ENCODE results near the gene UFSP2. TPM values are rescaled to one million over a fixed set of nuclear protein-coding genes. Genes with fewer than 3 reads are reported as not detected.

Gene UFSP2
- total and polyA plus RNA-seq, 9 donors, result 33.4 to 69.3 (median 51.3) TPM

DNA sequence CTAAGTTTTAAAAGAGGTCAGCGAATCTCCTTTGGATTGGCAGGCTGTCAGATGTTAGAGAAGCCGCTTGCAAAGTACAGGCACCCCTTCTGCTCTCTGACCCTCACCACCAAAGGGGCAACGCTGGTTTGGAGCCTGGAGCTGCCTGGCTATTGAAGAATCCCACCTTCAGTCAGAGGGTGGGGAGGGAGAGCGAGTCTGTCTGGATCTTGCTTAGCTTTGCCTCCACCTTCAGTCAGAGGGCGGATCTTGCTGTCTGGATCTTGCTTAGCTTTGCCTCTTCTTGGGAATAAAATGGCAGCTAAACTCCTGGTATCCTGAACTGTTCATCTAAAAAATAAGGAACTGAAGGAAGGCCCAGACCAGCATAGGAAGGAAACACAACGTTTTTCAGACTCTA is 38.4 kb upstream of the UFSP2 start:
- Histone ChIP-seq H3K9me3 (no peaks in the 10 kb centered on the region), H3K4me1 (ENCODE audit: insufficient read depth) (peaks cover 1% of the 10 kb centered on the region), H3K27me3 (no peaks in the 10 kb centered on the region), H3K27ac (no peak overlapping the region), H3K4me3 (no peak overlapping the region), H3K36me3 (no peaks in the 10 kb centered on the region)
- TF ChIP-seq, protein P1, sequence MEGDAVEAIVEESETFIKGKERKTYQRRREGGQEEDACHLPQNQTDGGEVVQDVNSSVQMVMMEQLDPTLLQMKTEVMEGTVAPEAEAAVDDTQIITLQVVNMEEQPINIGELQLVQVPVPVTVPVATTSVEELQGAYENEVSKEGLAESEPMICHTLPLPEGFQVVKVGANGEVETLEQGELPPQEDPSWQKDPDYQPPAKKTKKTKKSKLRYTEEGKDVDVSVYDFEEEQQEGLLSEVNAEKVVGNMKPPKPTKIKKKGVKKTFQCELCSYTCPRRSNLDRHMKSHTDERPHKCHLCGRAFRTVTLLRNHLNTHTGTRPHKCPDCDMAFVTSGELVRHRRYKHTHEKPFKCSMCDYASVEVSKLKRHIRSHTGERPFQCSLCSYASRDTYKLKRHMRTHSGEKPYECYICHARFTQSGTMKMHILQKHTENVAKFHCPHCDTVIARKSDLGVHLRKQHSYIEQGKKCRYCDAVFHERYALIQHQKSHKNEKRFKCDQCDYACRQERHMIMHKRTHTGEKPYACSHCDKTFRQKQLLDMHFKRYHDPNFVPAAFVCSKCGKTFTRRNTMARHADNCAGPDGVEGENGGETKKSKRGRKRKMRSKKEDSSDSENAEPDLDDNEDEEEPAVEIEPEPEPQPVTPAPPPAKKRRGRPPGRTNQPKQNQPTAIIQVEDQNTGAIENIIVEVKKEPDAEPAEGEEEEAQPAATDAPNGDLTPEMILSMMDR (IDR thresholded peaks at IDR 0.05), result no peak
- TF ChIP-seq POLR2A (IDR thresholded peaks at IDR 0.05) (no peak), EP300 (IDR thresholded peaks at IDR 0.05) (no peak)
- intact Hi-C loops (cut with DNase I), result no loop called here
- DNase-seq, result no peak
- 66 to 75% (median 72%) methylated on average over 6 of the region's 6 CpGs for WGBS, 3 donors

DNA sequence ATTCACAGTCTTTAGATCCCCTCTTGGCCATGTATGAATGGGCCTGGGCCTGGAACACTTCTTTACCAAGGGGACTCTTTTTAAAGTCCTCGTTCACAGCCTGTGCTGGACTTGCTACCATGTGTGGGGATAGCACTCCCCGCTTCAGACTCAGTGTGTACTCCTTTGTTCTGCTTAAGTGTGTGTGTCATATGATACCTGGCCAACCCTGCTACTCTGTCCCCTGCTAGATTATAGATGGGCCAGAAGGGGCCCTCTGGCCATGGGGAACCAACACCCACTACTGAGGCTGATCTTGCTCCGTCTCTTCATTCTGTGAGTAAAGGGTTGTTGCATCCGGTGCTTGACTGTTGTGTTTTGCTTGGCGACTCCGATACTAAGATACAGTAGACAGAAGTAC is 37.8 kb upstream of the UFSP2 start:
- Histone ChIP-seq H3K27ac (no peak overlapping the region), H3K27me3 (no peaks in the 10 kb centered on the region), H3K9me3 (no peaks in the 10 kb centered on the region), H3K4me1 (ENCODE audit: insufficient read depth) (no peaks in the 10 kb centered on the region), H3K36me3 (no peaks in the 10 kb centered on the region), H3K4me3 (no peak overlapping the region)
- WGBS, 3 donors, result 85 to 96% (median 91%) methylated on average over 6 of the region's 6 CpGs
- intact Hi-C loops (cut with DNase I), result no loop called here
- TF ChIP-seq EP300 (IDR thresholded peaks at IDR 0.05) (no peak), POLR2A (IDR thresholded peaks at IDR 0.05) (no peak)
- TF ChIP-seq, protein P1 (IDR thresholded peaks at IDR 0.05), result no peak
- DNase-seq, result no peak

DNA sequence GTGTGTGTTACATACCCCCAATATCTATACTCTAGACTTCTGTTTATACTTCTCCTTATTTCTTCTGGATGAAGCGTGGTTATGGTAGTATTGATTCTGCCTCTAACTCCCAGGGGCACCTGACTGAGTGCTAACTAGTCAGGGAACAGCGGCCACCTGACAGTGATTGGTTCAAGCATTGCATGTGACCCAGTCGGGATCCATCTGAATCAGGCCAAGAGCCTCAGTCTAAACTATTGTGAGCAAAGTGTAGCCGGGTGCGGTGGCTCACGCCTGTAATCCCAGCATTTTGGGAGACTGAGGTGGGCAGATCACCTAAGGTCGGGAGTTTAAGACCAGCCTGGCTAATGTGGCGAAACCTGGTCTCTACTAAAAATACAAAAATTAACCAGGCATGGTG is 35.8 kb upstream of the UFSP2 start:
- intact Hi-C loops (cut with DNase I), result no loop called here

DNA sequence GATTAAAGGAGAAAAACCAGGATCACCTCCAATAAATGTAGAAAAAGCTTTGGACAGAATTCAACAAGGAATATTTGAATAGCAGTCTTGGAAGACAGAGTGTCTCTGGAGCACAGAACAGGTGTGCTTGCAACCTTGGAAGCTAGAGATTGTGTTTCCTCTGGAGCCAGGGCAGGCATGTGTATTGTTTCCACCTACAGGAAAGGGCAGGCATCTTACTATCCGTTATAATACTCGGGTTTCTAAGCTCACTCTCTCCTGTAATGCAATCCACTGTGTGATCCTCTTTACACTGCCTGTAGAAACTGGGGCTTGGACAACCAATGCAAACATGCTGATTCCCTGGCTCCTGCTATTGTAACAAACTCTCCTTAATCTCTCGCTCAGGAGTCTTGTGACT is 31.4 kb upstream of the UFSP2 start:
- TF ChIP-seq POLR2A (IDR thresholded peaks at IDR 0.05), result no peak
- TF ChIP-seq EP300 (IDR thresholded peaks at IDR 0.05), result no peak
- TF ChIP-seq, protein P1 (IDR thresholded peaks at IDR 0.05), result no peak
- Histone ChIP-seq H3K9me3 (no peaks in the 10 kb centered on the region), H3K4me3 (no peak overlapping the region), H3K36me3 (no peaks in the 10 kb centered on the region), H3K27me3 (no peaks in the 10 kb centered on the region), H3K27ac (no peak overlapping the region), H3K4me1 (ENCODE audit: insufficient read depth) (no peaks in the 10 kb centered on the region)
- intact Hi-C loops (cut with DNase I), result no loop called here
- no peak for DNase-seq
- 44 to 53% (median 45%) methylated on average over 3 of the region's 3 CpGs for WGBS, 3 donors

More for the DNA sequence above, 35.8 kb upstream of the UFSP2 start:
- H3K9me3 ChIP-seq, result no peaks in the 10 kb centered on the region
- H3K27me3 ChIP-seq, result no peaks in the 10 kb centered on the region
- no peaks in the 10 kb centered on the region for H3K4me1 ChIP-seq (ENCODE audit: insufficient read depth)
- DNase-seq, result no peak
- H3K36me3 ChIP-seq, result no peaks in the 10 kb centered on the region
- TF ChIP-seq POLR2A (IDR thresholded peaks at IDR 0.05), result no peak
- TF ChIP-seq, protein P1 (IDR thresholded peaks at IDR 0.05), result no peak
- TF ChIP-seq EP300 (IDR thresholded peaks at IDR 0.05), result no peak
- no peak overlapping the region for H3K27ac ChIP-seq
- H3K4me3 ChIP-seq, result no peak overlapping the region
- 95 to 98% (median 97%) methylated on average over 8 of the region's 8 CpGs for WGBS, 3 donors
